Activated CD4-positive, alpha-beta T cell treated with anti-CD3 and anti-CD28 coated beads, Interleukin-2, amount 50 U/mL, for 24 hours (primary cell): ENCODE data around the gene LRRC27.
A peak's percentile ranks its signal among the peaks of the same experiment; 100 is the strongest.

Experiments
- DNase-seq, 2 donors: peaks; one replicate each; pipeline ENCODE4 v3.0.0-alpha.2; 2020; ENCODE audit warnings: low read depth in 1 of 2, low spot score in 1 of 2

The LRRC27 gene

GRCh38 chr10:132301371-132302330 is 30.3 kb upstream of the LRRC27 start:
- no peak for DNase-seq

GRCh38 chr10:132302421-132303310 is 29.3 kb upstream of the LRRC27 start:
- DNase-seq = no peak

GRCh38 chr10:132303361-132304115 is 28.5 kb upstream of the LRRC27 start:
- DNase-seq = no peak

- DNase-seq = no peak
These were observed 27.1 kb upstream of the LRRC27 start for GRCh38 chr10:132304756-132305509.

GRCh38 chr10:132305654-132306342 is 26.2 kb upstream of the LRRC27 start:
- DNase-seq = no peak

GRCh38 chr10:132306343-132306685 is 25.7 kb upstream of the LRRC27 start:
- DNase-seq = no peak

- peak in 1 of 2 donors; percentile 26 for DNase-seq
These were observed 24.9 kb upstream of the LRRC27 start for GRCh38 chr10:132306864-132307751.

- peak; percentile 82 to 84 for DNase-seq
These were observed 24.0 kb upstream of the LRRC27 start, which contains the start of gene STK32C for GRCh38 chr10:132307823-132308586. STK32C (minus strand) TSS chr10:132307950; CDS start chr10:132307833, 117 bp downstream.

GRCh38 chr10:132308587-132309470 is 23.2 kb upstream of the LRRC27 start:
- no peak for DNase-seq

- DNase-seq = no peak
These were observed 22.5 kb upstream of the LRRC27 start for GRCh38 chr10:132309471-132309865.

- DNase-seq = no peak
These were observed 22.0 kb upstream of the LRRC27 start for GRCh38 chr10:132309879-132310591.

GRCh38 chr10:132310701-132311337 is 21.2 kb upstream of the LRRC27 start:
- no peak for DNase-seq

GRCh38 chr10:132311338-132311939 is 20.6 kb upstream of the LRRC27 start:
- DNase-seq = no peak

- no peak for DNase-seq
These were observed 18.7 kb upstream of the LRRC27 start for GRCh38 chr10:132313305-132313704.

- DNase-seq = no peak
These were observed 18.1 kb upstream of the LRRC27 start for GRCh38 chr10:132313865-132314264.
